ENCODE results near the gene YWHAG.
"Not testable (repeated sequence)": the region's sequence is repeated elsewhere in the genome, so short reads cannot be mapped to it uniquely, and the experiment has no call there.

The YWHAG gene

DNA sequence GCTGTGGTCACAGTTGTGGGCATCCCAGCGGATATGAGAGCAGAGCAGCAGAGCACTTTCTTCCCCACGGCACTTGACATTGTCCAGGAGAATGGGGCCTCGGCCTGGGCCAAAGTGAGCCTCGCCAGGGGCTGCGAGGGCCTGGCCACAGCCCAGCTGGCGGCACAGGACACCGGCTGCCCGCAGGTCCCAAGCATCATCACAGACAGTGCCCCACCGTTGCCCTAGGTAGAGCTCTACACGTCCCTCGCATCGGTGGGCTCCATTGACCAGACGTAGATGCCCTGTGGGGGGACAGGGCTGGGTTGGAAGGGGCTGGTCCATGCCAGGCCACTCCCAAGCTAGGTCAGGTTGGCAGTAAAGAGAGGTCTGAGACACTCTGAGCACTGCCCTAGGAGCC, 31.3 kb upstream of the YWHAG start (continued):
- TF ChIP-seq, protein P1, sequence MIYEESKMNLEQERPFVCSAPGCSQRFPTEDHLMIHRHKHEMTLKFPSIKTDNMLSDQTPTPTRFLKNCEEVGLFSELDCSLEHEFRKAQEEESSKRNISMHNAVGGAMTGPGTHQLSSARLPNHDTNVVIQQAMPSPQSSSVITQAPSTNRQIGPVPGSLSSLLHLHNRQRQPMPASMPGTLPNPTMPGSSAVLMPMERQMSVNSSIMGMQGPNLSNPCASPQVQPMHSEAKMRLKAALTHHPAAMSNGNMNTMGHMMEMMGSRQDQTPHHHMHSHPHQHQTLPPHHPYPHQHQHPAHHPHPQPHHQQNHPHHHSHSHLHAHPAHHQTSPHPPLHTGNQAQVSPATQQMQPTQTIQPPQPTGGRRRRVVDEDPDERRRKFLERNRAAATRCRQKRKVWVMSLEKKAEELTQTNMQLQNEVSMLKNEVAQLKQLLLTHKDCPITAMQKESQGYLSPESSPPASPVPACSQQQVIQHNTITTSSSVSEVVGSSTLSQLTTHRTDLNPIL (CRISPR knock-in tag; IDR thresholded peaks at IDR 0.05; ENCODE audit: low read depth), result no peak
- no peak for TF ChIP-seq ZC3H10 (CRISPR knock-in tag; IDR thresholded peaks at IDR 0.05)
- no peak for TF ChIP-seq ZNF565 (CRISPR knock-in tag; conservative IDR thresholded peaks at IDR 0.05; ENCODE audit: low read depth)
- no peak for TF ChIP-seq TOX (CRISPR knock-in tag; IDR thresholded peaks at IDR 0.05; ENCODE audit: borderline replicate concordance)
- TF ChIP-seq ARNTL (CRISPR knock-in tag; IDR thresholded peaks at IDR 0.05; ENCODE audit: borderline replicate concordance, low read depth), result no peak

DNA sequence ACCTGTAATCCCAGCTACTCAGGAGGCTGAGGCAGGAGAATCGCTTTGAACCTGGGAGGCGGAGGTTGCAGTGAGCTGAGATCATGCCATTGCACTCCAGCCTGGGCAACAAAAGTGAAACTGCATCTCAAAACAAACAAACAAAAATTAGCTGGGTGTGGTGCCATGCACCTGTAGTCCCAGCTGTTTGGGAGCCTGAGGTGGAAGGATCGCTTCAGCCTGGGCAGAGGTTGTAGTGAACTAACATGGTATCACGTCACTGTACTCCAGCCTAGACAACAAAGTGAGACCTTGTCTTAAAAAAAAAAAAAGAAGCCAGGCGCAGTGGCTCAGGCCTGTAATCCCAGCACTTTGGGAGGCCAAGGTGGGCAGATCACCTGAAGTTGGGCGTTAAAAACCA, 29.0 kb upstream of the YWHAG start:
- not testable (repeated sequence) for ATAC-seq

DNA sequence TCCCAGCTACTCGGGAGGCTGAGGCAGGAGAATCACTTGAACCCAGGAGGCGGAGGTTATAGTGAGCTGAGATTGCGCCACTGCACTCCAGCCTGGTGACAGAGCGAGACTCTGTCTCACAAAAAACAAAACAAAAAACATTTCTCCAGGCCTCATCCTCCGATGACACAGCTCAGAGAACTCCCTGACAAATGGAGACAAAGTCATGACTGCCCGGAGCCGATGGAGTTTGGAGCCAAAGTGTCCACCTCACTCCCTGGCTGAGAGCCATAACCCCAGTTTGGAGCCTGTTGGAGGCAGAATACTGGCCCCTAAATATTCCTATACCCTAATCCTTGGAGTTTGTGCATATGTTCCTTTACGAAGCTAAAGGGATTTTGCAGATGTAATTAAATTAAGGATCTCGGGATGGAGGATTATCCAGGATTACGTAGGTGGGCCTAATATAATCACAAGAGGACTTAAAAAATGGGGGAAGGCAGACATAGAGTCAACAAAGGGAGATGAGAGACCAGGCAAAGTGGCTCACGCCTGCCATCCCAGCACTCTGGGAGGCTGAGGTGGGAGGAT, 28.0 kb upstream of the YWHAG start:
- TF ChIP-seq, protein P2, sequence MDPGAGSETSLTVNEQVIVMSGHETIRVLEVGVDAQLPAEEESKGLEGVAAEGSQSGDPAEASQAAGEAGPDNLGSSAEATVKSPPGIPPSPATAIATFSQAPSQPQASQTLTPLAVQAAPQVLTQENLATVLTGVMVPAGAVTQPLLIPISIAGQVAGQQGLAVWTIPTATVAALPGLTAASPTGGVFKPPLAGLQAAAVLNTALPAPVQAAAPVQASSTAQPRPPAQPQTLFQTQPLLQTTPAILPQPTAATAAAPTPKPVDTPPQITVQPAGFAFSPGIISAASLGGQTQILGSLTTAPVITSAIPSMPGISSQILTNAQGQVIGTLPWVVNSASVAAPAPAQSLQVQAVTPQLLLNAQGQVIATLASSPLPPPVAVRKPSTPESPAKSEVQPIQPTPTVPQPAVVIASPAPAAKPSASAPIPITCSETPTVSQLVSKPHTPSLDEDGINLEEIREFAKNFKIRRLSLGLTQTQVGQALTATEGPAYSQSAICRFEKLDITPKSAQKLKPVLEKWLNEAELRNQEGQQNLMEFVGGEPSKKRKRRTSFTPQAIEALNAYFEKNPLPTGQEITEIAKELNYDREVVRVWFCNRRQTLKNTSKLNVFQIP (CRISPR knock-in tag; IDR thresholded peaks at IDR 0.05; ENCODE audit: borderline replicate concordance, low read depth), result no peak
- no peak for TF ChIP-seq TOX (CRISPR knock-in tag; IDR thresholded peaks at IDR 0.05; ENCODE audit: borderline replicate concordance)
- no peak for TF ChIP-seq ISL1 (CRISPR knock-in tag; IDR thresholded peaks at IDR 0.05)
- TF ChIP-seq, protein P3, sequence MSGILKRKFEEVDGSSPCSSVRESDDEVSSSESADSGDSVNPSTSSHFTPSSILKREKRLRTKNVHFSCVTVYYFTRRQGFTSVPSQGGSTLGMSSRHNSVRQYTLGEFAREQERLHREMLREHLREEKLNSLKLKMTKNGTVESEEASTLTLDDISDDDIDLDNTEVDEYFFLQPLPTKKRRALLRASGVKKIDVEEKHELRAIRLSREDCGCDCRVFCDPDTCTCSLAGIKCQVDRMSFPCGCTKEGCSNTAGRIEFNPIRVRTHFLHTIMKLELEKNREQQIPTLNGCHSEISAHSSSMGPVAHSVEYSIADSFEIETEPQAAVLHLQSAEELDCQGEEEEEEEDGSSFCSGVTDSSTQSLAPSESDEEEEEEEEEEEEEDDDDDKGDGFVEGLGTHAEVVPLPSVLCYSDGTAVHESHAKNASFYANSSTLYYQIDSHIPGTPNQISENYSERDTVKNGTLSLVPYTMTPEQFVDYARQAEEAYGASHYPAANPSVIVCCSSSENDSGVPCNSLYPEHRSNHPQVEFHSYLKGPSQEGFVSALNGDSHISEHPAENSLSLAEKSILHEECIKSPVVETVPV (CRISPR knock-in tag; IDR thresholded peaks at IDR 0.05), result no peak
- TF ChIP-seq CSDC2 (CRISPR knock-in tag; IDR thresholded peaks at IDR 0.05), result no peak
- TF ChIP-seq ESRRG (CRISPR knock-in tag; IDR thresholded peaks at IDR 0.05), result no peak
- TF ChIP-seq, protein P1 (CRISPR knock-in tag; IDR thresholded peaks at IDR 0.05; ENCODE audit: low read depth), result no peak
- TF ChIP-seq BACH2 (CRISPR knock-in tag; IDR thresholded peaks at IDR 0.05; ENCODE audit: borderline replicate concordance), result no peak
- TF ChIP-seq, protein P4, sequence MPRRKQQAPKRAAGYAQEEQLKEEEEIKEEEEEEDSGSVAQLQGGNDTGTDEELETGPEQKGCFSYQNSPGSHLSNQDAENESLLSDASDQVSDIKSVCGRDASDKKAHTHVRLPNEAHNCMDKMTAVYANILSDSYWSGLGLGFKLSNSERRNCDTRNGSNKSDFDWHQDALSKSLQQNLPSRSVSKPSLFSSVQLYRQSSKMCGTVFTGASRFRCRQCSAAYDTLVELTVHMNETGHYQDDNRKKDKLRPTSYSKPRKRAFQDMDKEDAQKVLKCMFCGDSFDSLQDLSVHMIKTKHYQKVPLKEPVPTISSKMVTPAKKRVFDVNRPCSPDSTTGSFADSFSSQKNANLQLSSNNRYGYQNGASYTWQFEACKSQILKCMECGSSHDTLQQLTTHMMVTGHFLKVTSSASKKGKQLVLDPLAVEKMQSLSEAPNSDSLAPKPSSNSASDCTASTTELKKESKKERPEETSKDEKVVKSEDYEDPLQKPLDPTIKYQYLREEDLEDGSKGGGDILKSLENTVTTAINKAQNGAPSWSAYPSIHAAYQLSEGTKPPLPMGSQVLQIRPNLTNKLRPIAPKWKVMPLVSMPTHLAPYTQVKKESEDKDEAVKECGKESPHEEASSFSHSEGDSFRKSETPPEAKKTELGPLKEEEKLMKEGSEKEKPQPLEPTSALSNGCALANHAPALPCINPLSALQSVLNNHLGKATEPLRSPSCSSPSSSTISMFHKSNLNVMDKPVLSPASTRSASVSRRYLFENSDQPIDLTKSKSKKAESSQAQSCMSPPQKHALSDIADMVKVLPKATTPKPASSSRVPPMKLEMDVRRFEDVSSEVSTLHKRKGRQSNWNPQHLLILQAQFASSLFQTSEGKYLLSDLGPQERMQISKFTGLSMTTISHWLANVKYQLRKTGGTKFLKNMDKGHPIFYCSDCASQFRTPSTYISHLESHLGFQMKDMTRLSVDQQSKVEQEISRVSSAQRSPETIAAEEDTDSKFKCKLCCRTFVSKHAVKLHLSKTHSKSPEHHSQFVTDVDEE (CRISPR knock-in tag; IDR thresholded peaks at IDR 0.05), result no peak
- no peak for TF ChIP-seq PPARA (CRISPR knock-in tag; IDR thresholded peaks at IDR 0.05; ENCODE audit: borderline replicate concordance)
- no peak for ATAC-seq

DNA sequence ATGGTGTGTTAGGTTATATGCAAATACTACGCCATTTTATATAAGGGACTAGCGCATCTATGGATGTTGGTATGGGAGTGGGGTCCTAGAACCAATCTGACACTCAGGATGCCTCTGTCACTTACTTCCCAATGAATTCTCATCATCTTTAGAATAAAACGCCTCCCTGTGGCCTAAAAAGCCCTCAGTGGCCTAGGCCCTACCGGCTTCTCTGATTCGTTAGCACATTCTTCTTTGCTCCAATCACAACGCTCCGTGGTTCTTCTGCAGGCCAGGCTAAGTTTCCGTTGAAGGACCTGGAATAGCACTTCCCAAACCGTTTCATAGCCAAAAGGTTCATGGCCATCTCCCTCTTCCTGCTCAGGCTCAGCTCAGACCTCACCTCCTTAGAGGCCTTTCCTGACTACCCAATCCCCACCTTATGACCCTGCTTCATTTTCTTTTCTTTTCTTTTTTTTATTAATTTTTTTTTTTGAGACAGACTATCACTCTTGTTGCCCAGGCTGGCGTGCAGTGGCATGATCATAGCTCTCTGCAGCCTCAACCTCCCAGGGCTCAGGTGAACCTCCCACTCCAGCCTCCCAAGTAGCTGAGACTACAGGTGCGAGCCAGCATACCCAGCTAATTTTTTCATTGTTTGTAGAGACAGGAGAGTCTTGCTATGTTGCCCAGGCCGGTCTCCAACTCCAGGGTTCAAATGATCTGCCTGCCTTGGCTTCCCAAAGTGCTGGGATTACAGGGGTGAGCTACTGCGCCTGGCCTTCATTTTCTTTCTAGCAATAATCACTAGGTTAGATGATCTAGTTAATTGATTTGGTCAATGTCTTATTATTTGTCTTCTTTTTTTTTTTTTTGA, 24.5 kb upstream of the YWHAG start:
- ATAC-seq, result no peak
- TF ChIP-seq, protein P4 (CRISPR knock-in tag; IDR thresholded peaks at IDR 0.05), result no peak
- TF ChIP-seq GLIS3 (CRISPR knock-in tag; IDR thresholded peaks at IDR 0.05) (no peak), ZNF8 (CRISPR knock-in tag; IDR thresholded peaks at IDR 0.05) (no peak), ZNF565 (CRISPR knock-in tag; conservative IDR thresholded peaks at IDR 0.05; ENCODE audit: low read depth) (no peak), TOX (CRISPR knock-in tag; IDR thresholded peaks at IDR 0.05; ENCODE audit: borderline replicate concordance) (no peak)
- TF ChIP-seq, protein P5, sequence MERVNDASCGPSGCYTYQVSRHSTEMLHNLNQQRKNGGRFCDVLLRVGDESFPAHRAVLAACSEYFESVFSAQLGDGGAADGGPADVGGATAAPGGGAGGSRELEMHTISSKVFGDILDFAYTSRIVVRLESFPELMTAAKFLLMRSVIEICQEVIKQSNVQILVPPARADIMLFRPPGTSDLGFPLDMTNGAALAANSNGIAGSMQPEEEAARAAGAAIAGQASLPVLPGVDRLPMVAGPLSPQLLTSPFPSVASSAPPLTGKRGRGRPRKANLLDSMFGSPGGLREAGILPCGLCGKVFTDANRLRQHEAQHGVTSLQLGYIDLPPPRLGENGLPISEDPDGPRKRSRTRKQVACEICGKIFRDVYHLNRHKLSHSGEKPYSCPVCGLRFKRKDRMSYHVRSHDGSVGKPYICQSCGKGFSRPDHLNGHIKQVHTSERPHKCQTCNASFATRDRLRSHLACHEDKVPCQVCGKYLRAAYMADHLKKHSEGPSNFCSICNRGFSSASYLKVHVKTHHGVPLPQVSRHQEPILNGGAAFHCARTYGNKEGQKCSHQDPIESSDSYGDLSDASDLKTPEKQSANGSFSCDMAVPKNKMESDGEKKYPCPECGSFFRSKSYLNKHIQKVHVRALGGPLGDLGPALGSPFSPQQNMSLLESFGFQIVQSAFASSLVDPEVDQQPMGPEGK (CRISPR knock-in tag; IDR thresholded peaks at IDR 0.05; ENCODE audit: borderline replicate concordance), result no peak
- TF ChIP-seq, protein P2 (CRISPR knock-in tag; IDR thresholded peaks at IDR 0.05; ENCODE audit: borderline replicate concordance, low read depth), result no peak

Measured in SK-N-SH treated with all-trans-retinoic acid at 6 μM for 48 hours (cell line).